HG02642 (cell line): Measurements from ENCODE around the gene TTLL6.
"Not testable (repeated sequence)": the region's sequence is repeated elsewhere in the genome, so short reads cannot be mapped to it uniquely, and the experiment has no call there.

Experiments used
- ATAC-seq: cut with Tn5 transposase; IDR thresholded peaks from one replicate; pipeline ENCODE4 v1.9.1; 2021; ENCODE audit warnings: mild to moderate bottlenecking; ENCODE audit not compliant: unreplicated experiment, poor library complexity

TTLL6 gene

GRCh38 chr17:48726114-48726915 is 90.7 kb downstream of the TTLL6 start:
- no peak for ATAC-seq

- no peak for ATAC-seq
These were observed 91.6 kb downstream of the TTLL6 start for GRCh38 chr17:48725288-48726064.

DNA sequence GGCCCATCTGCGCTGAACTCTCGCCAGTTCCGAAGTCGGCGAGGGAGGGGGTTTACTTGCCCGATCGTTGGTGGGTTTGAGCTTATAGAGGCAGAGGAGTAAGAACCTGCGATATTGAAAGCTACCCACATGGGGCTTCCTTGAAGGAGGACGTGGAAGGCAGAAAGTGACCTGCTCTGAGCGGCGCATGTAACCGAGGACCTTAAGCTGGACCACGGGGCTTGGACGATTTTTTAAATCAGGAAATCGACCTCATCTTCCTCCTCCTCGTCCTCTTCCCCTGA is 92.1 kb downstream of the TTLL6 start:
- no peak for ATAC-seq

DNA sequence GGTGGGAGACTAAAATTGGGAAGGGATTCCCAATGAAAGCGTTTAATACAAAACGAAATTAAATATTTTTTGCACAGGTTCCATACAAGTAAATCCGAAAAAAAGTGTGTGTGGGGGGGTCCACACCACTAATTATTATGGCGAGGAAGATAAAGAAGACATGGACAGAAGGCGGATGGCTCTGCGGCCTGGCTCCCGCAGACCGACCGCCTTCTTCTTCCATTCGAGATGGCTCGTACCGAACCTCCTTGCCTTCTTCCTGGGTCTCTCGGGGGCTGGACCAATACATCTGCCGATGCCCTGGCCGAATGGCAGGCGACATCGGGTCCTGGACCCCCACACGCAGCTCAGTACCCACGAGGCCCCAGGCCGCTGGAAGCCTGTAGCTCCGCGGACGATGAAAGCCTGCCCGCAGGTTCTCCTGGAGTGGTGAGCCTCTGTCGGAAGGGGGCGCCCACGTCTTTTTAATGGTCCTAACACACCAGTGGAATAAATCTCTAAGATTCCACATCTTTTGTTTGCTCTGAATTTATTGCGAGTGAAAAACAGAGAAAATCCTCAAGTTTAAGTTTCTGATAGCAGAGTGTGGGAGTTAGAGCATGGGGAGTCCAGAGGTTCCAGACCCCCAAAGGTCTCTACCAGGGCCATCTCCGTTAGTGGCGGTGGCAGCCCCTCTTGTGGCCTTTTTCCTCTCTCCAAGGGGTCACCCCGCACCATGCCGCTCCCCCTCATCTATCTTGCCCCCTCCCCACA is 92.6 kb downstream of the TTLL6 start:
- ATAC-seq, result no peak

DNA sequence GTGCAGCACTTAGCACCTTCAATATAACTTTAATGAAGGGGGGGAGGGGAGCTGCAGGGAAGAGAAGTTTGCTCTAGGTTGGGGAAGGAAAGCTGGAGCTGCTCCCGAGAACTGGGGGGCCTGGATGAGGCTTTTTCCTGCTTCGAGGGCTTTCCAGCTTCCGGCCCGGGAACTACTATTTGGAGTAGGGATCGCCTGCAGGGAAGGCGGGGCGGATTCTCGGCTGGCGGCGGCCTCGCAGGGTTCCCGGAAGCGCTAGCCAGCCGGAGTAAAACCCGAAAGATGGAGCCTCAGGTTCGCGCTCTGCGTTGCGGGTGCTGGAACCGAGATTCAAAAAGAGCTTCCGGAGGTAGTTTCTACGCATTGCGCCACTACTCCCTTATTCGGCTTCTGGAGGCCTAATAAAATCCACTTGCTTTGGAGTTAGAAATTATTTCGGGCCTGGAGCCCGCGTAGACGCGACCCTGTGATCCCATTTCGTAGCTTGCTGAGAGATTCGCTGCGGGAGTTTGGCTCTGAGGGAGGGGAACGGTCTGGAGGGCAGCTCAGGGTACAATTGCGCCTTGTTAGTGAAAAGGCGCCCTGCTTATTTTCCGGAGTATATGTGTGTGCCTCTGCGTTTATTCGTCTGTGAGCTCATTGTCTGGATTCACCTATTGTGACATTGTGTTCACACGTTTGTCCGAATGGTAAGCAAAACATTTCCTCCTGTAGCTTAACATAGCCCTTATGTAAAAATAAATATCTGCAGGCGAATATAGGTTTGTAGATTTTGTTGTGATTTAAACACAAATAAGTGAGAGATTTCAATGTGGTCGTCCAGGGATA is 93.4 kb downstream of the TTLL6 start:
- no peak for ATAC-seq

DNA sequence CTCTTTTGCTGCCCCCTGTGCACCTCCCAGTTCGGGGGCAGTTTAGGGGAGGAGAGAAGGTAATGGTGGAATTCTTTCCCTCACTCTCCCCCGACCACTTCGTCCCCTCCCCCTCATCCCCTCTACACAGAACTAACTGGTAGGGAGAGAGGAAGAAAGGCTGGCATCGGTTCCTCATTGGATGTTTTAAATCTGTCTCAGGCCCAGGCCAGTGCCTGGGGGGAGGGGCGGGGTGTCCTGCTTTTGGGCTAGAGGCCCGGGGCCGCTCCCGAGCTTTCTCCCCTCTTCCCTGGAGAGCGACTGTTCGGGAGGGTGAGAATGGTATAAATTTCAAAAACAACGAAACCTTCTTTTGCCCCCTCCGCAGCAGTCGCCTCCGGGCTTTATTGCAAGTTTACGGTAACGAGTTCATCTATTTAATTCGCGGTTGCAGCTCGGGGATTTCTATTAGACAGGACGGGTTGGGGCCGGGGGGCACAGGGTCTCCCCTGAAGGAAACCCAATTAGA is 94.1 kb downstream of the TTLL6 start, which contains the start of gene PRAC2:
Gene PRAC2 (plus strand): TSS at position 271 of the 508 bp plus-strand sequence. CDS start 1,226 bp downstream, outside the sequence.
- no peak for ATAC-seq

DNA sequence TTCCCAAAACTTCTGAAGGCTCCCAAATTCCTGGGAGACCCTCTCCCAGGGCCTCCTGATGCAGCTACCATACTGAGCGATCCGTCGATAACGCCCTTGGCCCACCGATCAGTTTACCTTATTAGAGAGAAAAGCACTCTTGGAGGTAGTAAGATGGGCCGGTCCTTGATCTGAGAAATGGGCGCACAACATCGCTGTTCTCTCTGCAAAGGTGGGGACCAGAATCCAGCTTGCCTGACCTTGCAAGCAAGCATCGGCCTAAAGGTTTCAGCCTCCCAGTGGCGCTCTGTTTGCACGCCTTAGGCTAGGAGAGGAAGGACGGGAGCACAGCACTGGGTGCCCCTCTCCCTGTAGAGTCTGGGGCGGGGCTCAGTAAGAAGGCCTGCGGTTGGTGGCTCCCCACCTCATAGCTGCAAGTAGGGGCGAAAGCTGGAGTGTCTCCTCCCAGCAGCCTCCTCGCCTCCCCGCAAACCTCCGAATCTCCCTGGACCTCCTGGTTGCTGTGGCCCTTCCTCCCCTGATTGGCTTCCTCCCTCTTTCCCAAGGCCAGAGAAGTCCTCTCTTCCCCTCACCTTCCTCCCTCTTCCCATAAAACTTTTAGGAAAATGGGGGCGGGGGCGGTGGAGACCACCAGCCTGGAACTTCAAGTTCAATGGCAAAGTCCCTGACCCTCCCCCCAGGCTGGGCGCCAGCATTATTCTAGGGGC is 94.7 kb downstream of the TTLL6 start, which contains the start of gene PRAC1:
Gene PRAC1 (minus strand): TSS at position 318 of the 707 bp plus-strand sequence. CDS start 126 bp downstream, at position 192.
- ATAC-seq, result no peak

- ATAC-seq, result no peak
These were observed 96.0 kb downstream of the TTLL6 start for GRCh38 chr17:48721009-48721402.

GRCh38 chr17:48720266-48721008 is 96.6 kb downstream of the TTLL6 start:
- ATAC-seq, result no peak

DNA sequence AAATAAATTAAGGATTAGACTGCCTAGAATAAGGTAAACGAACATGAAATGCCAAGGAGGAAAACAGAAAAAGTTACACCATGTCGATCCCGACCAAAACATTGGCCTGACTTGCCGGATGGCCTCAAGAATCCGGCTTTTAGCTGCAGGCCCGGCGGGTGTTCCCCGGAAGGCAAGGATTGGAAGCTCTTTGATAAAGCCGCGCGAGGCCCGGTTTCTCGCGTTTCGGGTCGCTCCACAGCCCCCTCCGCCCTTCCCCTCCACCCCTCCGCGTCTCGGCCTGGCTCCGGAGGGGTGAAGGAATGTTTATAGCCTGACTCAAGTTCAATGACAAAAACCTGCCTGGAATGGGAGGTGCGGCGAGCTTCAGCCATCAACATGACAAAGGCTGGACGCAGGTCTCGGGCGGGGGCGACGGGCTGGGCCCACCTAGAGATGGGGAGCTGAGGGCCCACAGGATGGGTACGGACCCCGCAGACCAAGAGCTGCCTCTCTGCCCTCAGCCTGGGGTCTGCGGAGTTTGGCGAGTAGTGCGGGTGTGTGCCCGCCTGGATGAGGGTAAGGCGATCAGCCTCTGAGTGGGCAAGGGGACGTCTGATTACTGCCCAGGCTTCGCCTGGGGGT is 97.3 kb downstream of the TTLL6 start:
- ATAC-seq, result no peak

DNA sequence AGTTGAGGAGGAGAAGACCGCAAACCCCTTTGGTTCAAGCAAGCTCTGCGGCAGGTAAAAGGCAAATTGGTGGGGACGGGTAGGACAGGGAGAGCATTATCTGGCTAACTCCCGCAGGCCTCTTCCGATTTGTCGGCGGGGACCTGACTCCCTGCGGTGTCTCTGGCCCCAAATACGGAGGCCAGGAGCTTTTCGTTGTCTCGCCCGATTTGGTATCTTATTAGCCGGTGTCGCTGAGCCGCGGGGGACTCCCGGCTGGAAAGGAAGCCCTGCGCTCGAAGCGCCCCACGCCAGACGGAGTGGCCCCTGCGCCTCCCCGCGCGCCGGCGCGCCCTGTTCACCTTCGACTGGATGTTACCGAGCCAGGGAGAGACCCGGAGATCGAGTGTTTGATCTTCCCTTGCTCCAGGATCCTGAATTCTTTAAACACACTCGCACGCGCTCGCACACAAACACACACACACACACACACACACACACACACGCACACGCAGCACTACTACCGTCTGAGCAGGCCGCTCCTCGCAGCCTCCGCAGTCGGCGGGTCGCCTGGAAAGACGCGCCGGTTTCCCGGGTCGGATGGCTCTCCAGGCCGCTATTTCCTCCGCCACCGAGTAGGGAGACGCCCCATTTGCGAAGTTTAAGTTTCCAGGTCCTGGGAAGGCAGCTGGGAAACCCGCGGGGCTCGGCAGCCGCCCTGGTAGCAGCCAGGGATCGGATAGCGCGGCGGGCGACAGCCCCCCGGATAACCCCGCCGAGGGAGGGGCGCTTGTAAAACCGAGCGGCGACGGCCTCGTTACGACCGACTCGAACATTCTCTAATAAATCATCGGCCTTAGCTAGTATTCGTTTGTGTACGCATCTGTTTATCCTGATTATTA is 98.0 kb downstream of the TTLL6 start:
- no peak for ATAC-seq

DNA sequence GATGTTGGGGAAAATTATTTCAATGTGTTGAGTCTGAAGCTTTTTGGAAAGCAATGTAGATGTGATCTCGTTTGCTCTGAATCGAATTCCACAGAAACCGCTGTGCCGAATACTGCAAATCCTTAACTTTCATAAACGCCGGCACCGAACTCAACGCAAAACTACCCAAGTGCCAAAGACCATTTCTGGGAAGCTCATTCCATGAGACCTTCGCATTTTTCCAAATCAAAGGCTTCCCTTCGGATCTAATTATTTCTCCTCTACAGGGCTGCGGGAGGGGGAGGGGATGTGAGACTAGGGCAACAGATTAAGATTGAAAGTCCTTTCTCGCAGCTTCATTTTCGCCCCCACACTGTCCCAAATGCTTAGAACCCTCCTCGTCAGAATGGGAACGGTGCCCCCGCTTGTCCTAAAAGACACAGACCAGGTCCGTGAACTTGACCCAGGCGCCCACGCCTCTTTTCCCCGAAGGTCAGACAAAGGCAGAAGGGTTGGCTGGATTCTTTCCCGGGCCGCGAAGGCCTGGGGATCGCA is 98.7 kb downstream of the TTLL6 start:
- ATAC-seq, result no peak

- ATAC-seq, result no peak
These were observed 99.4 kb downstream of the TTLL6 start for GRCh38 chr17:48717367-48718226.

- not testable (repeated sequence) for ATAC-seq
These were observed 100.5 kb downstream of the TTLL6 start for GRCh38 chr17:48716549-48716948.

DNA sequence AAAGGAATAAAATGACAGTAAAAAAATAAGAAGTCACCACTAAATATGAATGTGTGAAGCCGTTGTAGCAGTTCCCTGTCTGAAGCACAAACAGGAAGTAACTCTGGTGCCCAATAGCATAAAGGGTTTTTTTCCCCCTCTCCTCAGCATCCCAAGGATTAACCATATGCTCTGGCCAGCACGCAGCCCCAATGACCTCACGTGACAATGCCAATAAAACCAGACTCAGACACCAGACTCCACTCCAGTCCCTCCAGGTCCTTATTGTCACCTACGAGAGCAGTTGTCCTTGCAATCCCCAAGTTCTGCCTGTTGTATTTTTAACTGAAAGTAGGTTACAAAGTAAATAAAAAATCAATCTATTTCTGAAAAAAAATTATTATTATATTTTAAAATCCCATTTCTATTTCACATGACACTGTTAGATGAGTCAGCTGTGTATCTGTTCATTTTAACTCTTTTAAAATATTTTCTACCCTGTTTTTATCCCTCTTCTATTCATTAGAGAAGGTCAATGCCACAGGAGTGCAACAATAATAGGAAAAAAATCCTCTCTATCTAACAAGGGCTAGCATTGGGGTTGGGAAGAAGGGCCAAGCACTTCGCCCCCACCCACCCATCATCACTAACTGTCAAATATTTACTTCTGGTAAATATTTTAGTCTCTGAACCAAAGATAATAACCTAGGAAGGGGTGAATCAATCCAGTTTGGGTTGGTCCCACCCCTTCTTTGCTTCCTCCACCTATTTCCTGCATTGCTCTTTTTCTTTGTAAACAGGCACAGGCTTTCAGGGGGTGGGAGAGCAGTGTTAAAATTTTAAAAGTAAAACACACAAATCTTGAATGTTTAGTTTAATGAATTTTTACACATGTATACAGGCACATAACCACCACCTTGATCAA is 101.3 kb downstream of the TTLL6 start:
- no peak for ATAC-seq
